Caco-2 (cell line): ENCODE data around the gene IRF4. TPM values are rescaled to one million over a fixed set of nuclear protein-coding genes. Genes with fewer than 3 reads are reported as not detected.

Source experiments
- BruUV-seq: library from RNA; stranded (reverse); fragments of 400-500 nt; replicated peaks from 2 replicates; lab custom pipeline; 2021; lab: Mats Ljungman, UMichigan
- CTCF ChIA-PET: fragments of 300-600 bp; sonication (Branson Sonifier 250); formaldehyde crosslinking; loops from one replicate; lab custom pipeline; 2022; ENCODE audit warnings: antibody characterized with exemption; lab: Charles Lee
- POLR2A ChIA-PET: fragments of 300-600 bp; sonication (Branson Sonifier 250); formaldehyde crosslinking; loops from one replicate; lab custom pipeline; 2022; ENCODE audit warnings: antibody characterized with exemption; lab: Charles Lee
- DNase-seq, 2 experiments: peaks; one replicate each; pipeline versions ENCODE4 v3.0.0 to v3.0.0-alpha.2; 2020 to 2022
- H3K27me3 ChIP-seq: replicated peaks from 2 replicates; pipeline ENCODE4 v1.6.0; 2011; ENCODE audit warnings: low read length; ENCODE audit not compliant: control insufficient read depth, insufficient read depth
- H3K36me3 ChIP-seq: 2 replicates; pipeline ENCODE4 v1.5.1; 2011; ENCODE audit warnings: low read length; ENCODE audit not compliant: control insufficient read depth, insufficient read depth
- H3K4me1 ChIP-seq: fragments of 250-450 bp; sonication (Bioruptor Pico); 2 replicates; pipeline ENCODE4 v1.5.1; 2020; ENCODE audit warnings: mild to moderate bottlenecking
- H3K4me3 ChIP-seq: 2 replicates; pipeline ENCODE4 v1.5.1; 2011; ENCODE audit warnings: low read depth, mild to moderate bottlenecking, control low read depth, low read length
- H3K9me3 ChIP-seq: fragments of 250-450 bp; sonication (Bioruptor Pico); 2 replicates; pipeline ENCODE4 v1.5.1; 2020; ENCODE audit warnings: mild to moderate bottlenecking, moderate library complexity
- H3K27ac Mint-ChIP-seq: one replicate; pipeline ENCODE4 v1.8.0; 2022; ENCODE audit warnings: mixed read lengths; ENCODE audit not compliant: unreplicated experiment
- H3K27me3 Mint-ChIP-seq: one replicate; pipeline ENCODE4 v1.8.0; 2022; ENCODE audit warnings: mixed read lengths; ENCODE audit not compliant: insufficient read depth, unreplicated experiment
- H3K36me3 Mint-ChIP-seq: one replicate; pipeline ENCODE4 v1.8.0; 2022; ENCODE audit warnings: mild to moderate bottlenecking, mixed read lengths; ENCODE audit not compliant: insufficient read depth, unreplicated experiment
- H3K4me1 Mint-ChIP-seq: one replicate; pipeline ENCODE4 v1.8.0; 2022; ENCODE audit warnings: low read depth, mixed read lengths; ENCODE audit not compliant: unreplicated experiment
- H3K4me3 Mint-ChIP-seq: one replicate; pipeline ENCODE4 v1.8.0; 2022; ENCODE audit warnings: mild to moderate bottlenecking, moderate library complexity, mixed read lengths; ENCODE audit not compliant: unreplicated experiment
- H3K9me3 Mint-ChIP-seq: one replicate; pipeline ENCODE4 v1.8.0; 2022; ENCODE audit warnings: mixed read lengths; ENCODE audit not compliant: unreplicated experiment
- intact Hi-C: fragments of 100-400 bp; cut with micrococcal nuclease; formaldehyde crosslinking; loops from one replicate; pipeline ENCODE4 v1.10.0; 2022; ENCODE audit not compliant: unreplicated experiment
- total RNA-seq: library from RNA; stranded (reverse); gene quantifications from 2 replicates; pipeline ENCODE4 v1.2.3, GENCODE V29; 2022
- TF ChIP-seq, protein P1 (sequence below), 2 experiments: fragments of 200-600 bp in 1 of 2; IDR thresholded peaks; 1 replicate in 1 of 2; 2 replicates in 1 of 2; pipeline versions ENCODE4 v1.5.1 to v1.8.0; 2011 to 2022; ENCODE audit warnings: antibody characterized with exemption in 1 of 2, control low read depth in 1 of 2, inconsistent platforms in 1 of 2, low read depth in 1 of 2, low read length in 1 of 2, mild to moderate bottlenecking in 1 of 2, moderate library complexity in 1 of 2; ENCODE audit not compliant: insufficient read depth in 1 of 2, severe bottlenecking in 1 of 2, unreplicated experiment in 1 of 2

IRF4 gene
- total RNA-seq, 1 experiment from 2014 or later = not detected

GRCh38 chr6:456358-456867, 64.9 kb downstream of the IRF4 start:
- no peak overlapping the region for H3K27ac Mint-ChIP-seq
- H3K4me3 Mint-ChIP-seq = no peak overlapping the region
- DNase-seq = no peak
- intact Hi-C loops = no loop called here
- H3K4me1 ChIP-seq = no peaks in the 10 kb centered on the region
- H3K27me3 ChIP-seq = no peaks in the 10 kb centered on the region; the same call in 1 of the 2 replicates
- TF ChIP-seq, protein P1, sequence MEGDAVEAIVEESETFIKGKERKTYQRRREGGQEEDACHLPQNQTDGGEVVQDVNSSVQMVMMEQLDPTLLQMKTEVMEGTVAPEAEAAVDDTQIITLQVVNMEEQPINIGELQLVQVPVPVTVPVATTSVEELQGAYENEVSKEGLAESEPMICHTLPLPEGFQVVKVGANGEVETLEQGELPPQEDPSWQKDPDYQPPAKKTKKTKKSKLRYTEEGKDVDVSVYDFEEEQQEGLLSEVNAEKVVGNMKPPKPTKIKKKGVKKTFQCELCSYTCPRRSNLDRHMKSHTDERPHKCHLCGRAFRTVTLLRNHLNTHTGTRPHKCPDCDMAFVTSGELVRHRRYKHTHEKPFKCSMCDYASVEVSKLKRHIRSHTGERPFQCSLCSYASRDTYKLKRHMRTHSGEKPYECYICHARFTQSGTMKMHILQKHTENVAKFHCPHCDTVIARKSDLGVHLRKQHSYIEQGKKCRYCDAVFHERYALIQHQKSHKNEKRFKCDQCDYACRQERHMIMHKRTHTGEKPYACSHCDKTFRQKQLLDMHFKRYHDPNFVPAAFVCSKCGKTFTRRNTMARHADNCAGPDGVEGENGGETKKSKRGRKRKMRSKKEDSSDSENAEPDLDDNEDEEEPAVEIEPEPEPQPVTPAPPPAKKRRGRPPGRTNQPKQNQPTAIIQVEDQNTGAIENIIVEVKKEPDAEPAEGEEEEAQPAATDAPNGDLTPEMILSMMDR (IDR thresholded peaks at IDR 0.05; ENCODE audit: insufficient read depth in 1 of 2, low read depth in 1 of 2, low read length in 1 of 2, severe bottlenecking in 1 of 2, unreplicated experiment in 1 of 2) = no peak
- H3K4me1 Mint-ChIP-seq = no peaks in the 10 kb centered on the region
- H3K36me3 Mint-ChIP-seq = no peaks in the 10 kb centered on the region
- H3K4me3 ChIP-seq = no peak overlapping the region
- H3K27me3 Mint-ChIP-seq = peaks cover 21% of the 10 kb centered on the region
- no peaks in the 10 kb centered on the region for H3K36me3 ChIP-seq
- no peaks in the 10 kb centered on the region; the same call in 1 of the 2 replicates for H3K9me3 ChIP-seq
- BruUV-seq = no TSS peak
- ChIA-PET POLR2A (no interaction called here), CTCF (no interaction called here)
- H3K9me3 Mint-ChIP-seq = no peaks in the 10 kb centered on the region

DNA sequence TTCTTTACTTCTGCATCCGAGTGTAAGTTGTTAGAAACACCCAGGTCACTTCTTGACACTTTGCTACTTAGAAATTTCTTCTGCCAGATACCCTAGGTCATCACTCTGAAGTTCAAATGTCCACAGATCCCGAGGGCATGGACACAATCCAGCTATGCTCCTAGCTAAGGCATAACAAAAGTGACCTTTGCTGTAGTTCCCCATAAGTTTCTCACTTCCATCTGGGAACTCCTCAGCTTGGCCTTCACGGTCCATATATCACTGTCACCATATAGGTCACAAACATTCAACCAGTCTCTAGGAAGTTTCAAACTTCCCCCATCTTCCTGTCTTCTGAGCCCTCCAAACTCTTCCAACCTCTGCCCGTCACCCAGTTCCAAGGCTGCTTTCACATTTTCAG, 65.3 kb downstream of the IRF4 start:
- DNase-seq = no peak
- Histone ChIP-seq H3K4me1 (no peaks in the 10 kb centered on the region), H3K9me3 (no peaks in the 10 kb centered on the region; the same call in 1 of the 2 replicates), H3K36me3 (no peaks in the 10 kb centered on the region), H3K27me3 (no peaks in the 10 kb centered on the region; the same call in 1 of the 2 replicates), H3K4me3 (no peak overlapping the region)
- H3K27me3 Mint-ChIP-seq = peaks cover 21% of the 10 kb centered on the region
- no peak overlapping the region for H3K4me3 Mint-ChIP-seq
- H3K9me3 Mint-ChIP-seq = no peaks in the 10 kb centered on the region
- ChIA-PET POLR2A (no interaction called here), CTCF (no interaction called here)
- H3K36me3 Mint-ChIP-seq = no peaks in the 10 kb centered on the region
- no peaks in the 10 kb centered on the region for H3K4me1 Mint-ChIP-seq
- TF ChIP-seq, protein P1 (IDR thresholded peaks at IDR 0.05; ENCODE audit: insufficient read depth in 1 of 2, low read depth in 1 of 2, low read length in 1 of 2, severe bottlenecking in 1 of 2, unreplicated experiment in 1 of 2) = no peak
- intact Hi-C loops = no loop called here
- no peak overlapping the region for H3K27ac Mint-ChIP-seq
- no TSS peak for BruUV-seq

Other genes with a start within 250 kb of the IRF4 start
- 17.5 and 18.6 TPM in 2 replicates for gene DUSP22, start 99.3 kb upstream of the IRF4 start, total RNA-seq